Left renal pelvis (tissue), 4 donors: ENCODE results near the gene MINDY4. TPM values are rescaled to one million over a fixed set of nuclear protein-coding genes. Genes with fewer than 3 reads are reported as not detected.
"Not testable (repeated sequence)": the region's sequence is repeated elsewhere in the genome, so short reads cannot be mapped to it uniquely, and the experiment has no call there.

Source experiments
- DNase-seq, 4 donors: peaks; one replicate each; pipeline ENCODE4 v3.0.0-alpha.2; 2013; ENCODE audit warnings: low read depth in 4 of 4, low spot score in 3 of 4
- polyA plus RNA-seq, 4 donors: library from polyadenylated mRNA; unstranded; fragments of 120-200 nt; gene quantifications; one replicate each; pipeline ENCODE4 v1.2.1, GENCODE V29; 2013; ENCODE audit not compliant: insufficient read length in 4 of 4

MINDY4 gene
- polyA plus RNA-seq, 4 donors: 10.2 to 13.4 (median 10.6) TPM

DNA sequence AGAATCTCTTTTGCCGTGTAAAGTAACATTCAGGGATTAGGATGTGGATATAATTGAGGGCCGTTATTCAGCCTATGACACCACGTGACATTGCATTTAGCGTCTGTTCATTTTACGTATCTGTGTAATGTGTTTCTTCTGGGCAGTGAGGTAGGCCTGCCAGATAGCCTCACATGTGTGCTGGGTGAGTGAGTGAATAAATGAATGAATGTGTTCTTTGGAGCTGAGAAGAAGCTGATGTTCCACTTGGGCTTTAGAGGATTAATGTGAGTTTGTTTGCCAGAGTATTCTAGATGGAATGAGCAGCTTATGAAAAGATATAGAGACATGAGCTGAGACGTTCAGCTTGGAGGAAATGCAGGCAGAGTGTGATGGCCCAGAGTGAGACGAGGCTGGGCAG lies 55.0 kb downstream of the MINDY4 start:
- DNase-seq: no peak

DNA sequence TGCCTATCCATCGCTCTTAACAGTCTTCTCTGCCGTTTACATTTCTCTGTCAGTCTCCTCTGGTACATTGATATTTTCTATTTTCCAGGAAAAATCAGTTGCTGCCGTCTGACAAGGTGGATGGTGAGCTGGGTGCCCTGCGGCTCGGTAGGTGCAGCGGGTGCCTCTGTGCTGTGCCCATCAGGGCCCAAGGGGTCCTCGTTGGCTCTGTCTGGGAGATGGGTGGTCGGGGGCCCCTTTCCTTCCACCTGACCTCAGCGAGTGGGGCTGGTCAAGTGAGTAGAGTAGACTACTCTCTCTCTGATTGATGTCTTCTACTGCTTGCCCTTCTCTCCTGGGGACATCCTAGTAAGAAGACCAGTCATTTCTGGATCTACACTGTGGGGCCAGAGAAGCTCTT lies 57.4 kb downstream of the MINDY4 start:
- DNase-seq: no peak

DNA sequence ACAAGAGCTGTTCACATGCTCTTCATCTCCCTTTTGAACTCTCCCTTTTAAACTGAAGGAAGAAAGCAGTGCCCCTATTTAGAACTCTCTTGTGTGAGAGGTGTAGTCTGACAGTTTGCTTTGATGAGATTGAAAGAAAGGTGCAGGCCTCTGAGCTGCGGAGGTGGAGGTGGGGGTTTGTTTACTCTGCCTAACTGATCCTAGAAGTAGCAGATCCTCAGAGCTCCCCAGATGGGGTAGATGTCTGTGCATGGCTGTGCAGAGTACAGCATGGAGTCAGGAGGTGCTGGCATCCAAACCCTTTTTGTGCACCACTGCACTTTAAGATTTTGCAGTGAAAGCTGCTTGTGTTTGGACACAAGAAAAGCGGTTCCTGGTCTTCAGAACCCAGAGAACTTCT lies 58.3 kb downstream of the MINDY4 start:
- no peak for DNase-seq

DNA sequence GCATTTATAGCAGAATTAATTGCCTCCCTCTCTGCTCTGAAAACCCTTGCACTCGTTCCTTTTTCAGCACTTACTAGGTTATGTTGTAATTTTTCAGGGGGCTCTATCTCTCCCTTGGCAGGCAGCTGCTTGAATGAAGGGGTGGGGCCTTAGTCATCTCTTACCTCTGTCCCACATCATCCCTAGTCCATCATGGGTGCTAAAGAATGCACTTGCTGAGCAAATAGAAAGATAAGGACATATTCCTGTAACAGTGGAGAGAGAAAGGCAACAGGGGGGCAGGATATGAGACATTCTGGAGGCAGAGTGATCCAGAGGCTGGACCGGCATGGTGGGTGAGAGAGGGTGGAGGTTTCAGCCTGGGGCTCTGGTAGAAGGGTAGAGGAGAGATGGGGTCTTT lies 60.0 kb downstream of the MINDY4 start:
- DNase-seq: no peak

DNA sequence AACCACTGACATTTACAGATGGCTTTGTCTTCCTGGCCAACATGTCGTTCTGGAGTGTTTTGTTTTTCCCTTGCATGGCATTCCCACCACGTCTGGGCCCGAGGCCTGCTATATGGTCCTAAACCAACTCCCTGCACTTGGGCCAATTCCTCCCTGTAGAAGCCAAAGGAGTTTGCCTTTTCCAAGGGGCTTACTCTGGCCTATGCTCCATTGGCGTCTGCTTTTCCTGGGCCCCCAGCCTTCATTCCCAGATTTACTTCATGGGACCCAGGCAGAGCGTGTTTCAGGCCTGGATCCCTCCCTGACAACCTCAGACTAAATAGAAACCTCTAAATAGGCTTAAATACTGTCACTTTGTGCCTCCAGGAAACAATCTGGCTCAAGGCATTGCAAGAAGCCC lies 60.7 kb downstream of the MINDY4 start:
- DNase-seq: no peak

DNA sequence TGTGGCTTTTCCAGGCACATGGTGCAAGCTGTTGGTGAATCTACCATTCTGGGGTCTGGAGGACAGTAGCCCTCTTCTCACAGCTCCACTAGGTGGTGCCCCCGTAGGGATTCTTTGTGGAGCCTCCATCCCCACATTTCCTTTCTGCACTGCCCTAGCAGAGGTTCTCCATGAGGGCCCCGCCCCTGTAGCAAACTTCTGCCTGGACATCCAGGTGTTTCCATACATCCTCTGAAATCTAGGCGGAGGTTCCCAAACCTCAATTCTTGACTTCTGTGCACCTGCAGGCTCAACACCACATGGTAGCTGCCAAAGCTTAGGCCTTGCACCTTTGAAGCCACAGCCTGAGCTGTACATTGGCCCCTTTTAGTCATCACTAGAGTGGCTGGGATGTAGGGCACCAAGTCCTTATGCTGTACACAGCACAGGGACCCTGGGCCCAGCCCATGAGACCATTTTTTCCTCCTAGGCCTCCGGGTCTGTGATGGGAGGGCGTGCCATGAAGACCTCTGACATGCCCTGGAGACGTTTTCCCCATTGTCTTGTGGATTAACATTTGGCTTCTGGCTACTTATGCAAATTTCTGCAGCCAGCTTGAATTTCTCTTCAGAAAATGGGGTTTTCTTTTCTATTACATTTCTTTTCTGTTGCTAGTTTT lies 62.9 kb downstream of the MINDY4 start:
- DNase-seq: not testable (repeated sequence)

DNA sequence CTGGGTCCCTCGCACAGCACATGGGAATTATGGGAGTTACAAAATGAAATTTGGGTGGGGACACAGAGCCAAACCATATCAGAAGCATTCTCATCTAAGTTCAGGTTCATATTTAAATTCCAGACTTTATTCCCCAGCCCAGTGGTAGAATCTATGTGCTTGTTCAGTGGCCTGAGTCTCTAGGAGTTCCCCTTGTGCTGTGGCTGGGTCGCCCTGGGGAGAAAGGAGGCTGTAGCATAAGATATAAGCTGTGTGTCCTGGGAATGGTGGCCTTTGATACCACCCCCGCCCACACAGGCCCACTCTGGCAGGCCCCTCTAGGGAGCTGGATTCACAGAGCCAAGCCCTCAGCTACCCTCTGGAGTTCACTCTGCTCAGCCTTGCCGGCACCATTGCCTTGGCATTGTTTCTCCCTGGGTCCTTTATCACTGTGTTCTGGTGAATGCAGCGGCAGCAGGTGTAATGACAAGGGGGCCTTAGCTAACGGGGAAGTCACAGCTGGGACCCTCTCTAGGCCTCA lies 64.2 kb downstream of the MINDY4 start:
- no peak for DNase-seq

DNA sequence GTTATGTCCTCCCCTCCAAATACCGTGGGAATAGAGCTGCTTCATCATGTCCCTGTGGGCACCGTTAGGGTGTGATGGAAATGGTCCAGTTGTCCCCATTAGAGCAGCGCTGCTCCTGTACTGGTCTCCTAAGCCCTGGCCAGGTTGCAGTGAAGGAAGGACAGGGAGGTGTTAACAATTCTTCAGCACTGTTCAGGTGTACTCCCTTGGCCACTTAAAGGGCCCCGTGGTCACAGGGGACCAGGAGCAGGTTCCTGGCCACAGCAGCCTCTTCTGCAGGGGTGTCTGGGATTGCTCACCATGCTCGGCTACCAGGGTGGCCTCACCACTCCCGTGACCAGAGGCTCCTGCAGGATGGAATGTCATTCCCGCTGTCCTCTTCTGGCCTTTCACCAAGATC lies 65.8 kb downstream of the MINDY4 start:
- no peak for DNase-seq

DNA sequence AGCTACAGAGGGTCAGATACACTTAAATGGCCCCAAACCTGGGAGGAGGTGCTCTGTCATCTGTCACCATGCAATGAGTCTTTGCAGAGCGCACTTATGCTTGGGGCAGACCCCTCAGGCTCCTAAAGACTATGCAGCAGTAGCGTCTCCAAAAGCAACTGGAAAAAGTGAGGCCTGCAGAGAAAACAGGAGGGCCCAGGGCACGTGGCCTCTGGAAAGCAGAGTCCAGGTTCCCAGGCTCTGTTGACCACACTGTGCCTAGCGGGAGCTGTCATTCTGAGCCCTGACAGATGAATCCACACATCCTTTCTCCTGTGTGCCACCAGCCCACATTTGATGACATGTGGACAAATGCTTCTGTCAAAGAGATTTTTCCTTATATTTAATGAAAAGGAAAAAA lies 66.4 kb downstream of the MINDY4 start:
- no peak for DNase-seq

DNA sequence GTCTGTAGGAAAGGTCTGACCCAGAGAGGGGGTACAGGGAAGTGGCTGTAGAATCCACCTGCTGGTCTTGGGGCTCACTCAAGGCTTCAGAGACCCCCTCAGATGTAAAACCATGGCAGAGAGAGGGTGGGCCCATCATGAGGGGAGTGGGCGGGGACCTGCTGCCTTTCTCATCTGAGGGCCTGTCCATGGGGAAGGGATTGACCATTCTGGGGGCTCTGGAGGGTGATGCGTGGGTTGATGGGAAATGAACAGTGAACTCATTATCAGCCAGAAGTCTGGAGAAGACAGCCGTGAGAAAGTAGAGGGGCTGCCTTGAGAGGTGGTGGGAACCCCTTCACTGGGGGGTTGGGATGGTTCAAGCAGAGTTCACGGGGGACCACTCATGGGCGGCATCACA lies 66.8 kb downstream of the MINDY4 start:
- DNase-seq: no peak

DNA sequence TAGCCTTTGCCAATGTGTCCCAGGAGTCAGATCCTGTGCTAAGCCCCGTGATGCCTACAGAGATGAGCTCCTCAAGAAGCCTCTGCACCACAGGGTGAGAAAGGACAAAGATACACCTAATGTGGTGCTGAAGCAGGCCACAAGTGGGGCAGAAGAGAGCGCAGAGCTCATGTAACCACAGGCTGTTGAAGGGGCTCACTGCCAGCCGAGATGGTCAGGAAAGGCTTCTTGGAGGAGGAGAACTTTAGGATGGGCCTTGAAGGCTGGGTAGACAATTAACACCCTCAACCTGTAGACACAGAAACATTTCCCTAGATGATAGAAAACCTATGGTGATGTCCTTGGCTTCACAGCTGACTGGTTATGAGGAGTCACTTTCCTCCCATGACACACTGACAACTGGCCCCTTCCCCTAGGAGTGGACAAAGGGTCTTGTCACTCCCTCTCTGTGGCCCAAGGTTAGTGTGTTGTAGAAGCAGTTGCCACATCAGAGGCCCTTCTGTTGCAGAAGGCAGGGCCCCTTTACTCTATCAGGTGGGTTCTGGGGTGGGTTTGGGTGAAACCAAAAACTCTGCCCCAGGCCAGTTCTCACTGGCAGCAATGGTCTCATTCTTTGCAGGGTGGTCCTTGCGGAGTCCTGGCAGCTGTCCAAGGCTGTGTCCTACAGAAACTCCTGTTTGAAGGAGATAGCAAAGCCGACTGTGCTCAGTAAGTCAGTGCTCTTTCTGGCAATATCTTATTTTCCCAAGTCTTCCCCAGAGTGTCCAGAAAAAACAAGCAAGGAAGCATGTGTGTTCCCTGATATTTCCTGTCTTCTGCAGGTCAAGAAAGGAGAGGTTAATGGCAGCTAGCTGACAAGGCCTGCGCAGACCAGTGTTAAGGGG lies 69.2 kb downstream of the MINDY4 start:
- DNase-seq: no peak

DNA sequence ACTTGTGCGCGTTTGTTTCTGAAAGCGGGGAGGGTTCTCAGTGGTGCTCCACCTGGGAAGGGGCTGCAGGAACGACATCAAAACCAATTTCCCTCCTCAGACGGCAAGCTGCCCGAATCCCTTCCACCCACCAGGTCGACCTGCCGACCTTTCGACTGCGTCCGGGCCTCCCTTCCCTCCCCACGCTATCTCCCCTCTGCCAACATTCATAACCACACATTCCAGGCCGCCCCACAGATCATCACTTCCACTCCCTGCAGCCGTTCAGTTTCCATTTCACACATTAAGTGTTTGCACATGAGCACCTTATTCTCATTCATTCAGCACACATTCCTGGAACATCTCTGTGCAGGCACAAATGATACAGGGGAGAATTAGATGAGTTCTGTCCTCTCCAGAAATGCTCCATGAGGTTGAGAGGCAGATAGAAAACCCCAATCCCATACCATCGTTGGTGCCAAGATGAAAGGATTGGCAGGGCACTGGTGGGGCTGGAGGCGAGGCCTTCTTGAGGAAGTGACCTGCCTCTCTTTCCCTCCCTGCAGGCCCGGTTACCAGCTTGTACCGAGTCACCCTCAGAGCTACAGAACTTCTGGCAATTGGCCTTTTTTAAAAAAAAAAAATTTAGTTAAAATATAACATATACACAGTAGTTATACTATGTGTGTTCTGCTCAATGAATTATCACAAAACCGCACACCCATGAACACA lies 70.0 kb downstream of the MINDY4 start:
- no peak for DNase-seq

DNA sequence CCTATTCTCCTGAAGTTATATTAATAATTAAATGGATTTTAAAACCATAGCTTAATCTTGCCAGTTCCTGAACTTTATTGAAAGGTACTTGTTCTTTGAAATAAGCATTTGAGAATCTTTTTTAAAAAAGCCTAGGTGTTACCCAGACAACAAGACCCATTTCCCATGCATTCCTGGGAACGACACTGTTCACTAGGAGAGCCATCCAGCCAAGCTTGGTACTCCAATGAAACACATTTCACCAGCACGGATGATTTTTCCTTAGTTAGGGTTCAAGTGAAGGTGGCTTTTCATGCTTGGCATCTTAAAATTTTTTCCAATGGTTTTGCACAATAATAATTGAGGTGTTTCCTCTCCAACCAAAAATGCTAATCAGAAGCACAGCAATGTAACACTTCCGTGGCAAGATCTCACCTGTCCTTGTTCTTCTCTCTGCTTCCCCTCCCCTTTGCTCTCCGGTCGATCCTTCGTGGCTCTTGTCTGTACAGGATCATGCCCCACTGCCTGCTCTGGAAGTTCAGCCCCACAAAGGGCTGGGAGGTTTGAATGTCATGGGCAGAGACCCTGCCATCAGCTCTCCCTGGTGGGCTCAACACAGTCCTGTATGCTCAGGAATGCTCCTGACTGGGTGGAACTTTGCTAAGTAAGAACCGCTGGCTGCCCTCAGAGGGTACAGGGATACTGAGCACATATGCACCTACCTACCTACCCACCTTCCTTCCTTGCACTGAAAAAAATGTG lies 70.8 kb downstream of the MINDY4 start:
- no peak for DNase-seq

DNA sequence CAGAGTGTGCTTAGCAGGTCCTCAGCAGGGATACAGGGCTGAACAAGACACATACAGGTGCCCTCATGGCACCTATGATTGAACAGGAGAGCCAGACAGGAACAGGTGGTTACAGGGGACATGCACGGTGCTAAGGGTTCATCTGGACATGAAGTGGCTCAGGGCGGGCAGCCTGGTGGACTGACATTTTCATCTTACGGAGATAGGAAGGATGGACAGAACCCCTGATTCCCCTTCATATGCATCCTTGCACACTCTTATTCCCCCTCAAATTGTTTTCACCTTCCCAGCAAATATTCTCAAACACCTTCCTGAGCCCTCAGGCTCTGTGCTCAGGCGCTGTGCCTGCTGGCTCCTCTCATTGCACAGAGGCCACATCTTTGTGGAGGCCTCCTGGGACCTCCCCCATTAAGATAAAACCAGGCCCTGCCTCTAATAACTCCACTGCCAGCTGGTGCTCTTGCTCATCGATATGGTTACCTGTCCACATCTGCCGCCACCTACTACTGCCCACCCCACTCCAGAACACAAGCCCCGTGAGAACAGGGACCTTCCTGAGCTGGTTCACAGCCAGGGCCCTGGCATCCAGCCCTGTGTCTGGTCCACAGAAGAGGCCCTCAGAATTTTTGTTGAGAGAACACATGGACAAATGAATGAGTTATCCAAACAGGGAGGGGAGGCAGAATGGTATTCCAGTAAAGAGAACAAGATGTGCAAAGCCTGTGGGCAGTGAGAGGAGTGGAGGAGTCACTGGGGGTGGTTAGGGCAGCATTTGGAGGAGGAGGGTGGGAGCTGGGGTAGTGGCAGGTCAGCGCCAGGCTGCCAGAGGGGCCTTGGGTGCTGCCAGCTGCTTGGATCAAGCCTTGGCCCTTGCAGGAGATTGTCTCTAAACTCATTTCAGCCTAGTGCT lies 71.6 kb downstream of the MINDY4 start:
- no peak for DNase-seq

DNA sequence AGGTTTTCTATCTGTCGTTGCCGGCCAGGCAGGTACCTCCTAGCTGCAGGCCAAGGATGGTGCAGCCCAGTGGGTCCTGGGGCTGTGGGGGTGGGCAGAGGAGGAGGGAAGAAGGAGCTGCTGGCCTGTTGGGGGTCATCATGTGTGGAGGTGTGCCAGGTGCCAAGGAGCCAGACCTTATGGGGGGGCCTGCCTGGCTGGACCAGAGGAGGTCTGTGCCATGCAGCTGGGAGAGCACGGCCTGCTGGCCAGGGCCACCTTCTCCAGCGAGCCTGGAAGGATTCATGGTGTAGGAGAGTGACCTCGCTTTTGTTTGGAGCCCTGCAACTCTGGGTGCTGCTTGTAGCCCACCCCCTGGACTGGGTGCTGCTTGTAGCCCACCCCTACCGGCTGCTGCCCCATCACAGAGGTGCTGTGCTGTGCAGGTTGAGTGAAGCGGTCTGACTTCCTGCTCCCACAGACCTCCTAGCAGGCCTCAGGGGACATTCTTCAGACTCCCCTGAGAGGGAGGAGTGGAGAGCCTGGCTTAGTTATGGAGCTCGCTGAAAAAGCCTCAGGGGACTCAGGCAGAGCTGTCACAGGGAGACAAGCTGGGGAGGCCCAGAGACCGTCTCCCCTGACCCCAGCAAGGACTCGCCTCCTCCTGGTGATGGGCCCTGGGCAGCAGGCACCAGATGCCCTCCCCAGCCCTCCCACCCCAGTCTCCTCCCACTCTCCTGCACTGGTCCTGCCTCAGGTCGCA lies 72.7 kb downstream of the MINDY4 start:
- no peak for DNase-seq

DNA sequence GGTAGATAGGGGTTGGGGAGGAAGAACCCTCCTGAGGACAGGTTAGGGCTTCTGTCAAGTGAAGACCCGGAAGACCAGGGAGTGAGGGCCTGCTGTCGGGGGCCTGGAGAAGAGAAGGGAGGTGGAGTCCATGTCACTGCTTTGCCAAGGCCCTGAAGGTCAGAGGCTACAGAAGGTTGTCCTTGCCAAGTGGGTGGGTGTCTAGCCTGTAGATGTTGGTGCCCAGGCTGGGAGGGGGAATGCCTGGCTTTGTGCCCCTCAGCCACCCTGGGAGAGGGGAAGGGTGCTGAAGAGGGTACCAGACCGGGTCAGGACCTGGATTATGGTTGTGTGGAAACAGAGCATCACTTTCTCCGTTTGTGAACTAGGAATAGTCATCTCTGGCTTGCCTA lies 73.3 kb downstream of the MINDY4 start:
- DNase-seq: no peak

DNA sequence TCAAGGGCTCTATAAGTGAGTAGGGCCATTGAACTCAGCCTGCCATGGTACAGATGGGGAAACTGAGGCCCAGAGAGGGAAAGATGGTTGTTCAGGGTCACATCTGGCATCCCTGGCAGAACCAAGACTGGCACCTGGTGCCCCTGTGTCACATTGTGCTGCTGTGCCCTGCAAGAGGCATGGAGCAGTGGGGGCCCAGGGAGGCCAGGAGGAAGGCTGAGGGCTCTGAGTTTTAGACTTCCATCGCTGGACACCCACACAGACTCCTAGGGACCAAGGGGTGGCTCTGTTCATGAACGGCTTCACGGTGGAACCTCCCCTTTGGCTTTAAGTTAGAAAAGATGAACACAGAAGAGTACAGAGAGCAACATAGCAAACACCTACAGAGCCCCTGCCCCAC lies 73.7 kb downstream of the MINDY4 start:
- DNase-seq: no peak

DNA sequence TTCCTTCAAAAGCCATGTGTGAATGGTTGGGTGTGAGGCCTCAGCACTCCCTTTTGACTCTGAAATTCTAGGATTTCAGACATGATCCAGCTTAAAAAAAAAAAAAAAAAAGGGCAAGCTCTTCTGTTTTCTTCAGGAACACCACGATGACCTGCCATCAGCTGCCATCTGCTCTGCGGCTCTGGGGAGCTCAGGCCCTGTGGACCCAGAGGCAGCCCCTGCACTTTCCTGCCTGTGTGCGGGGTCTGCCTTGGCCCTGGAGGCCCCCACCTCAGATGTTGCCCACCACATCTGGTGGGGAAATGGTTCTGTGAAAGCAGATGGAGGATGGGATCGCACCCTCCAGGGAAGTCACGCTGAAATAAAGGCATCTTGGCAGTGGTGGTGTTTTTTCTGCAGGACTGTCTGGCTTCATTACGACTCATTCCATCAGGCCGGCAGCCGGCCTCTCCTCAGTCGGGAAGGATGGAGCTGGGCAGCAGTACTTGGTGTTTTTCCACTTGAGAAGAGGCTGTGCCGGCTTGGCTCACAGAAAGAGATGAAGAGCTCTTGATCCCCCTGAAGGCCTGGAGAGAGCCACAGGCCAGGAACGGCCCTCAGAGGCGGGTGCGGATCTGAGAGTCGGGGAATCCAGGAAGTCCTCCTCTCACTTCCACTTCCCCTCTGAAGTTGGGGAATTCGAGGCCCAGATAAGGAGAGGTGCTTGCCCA lies 74.4 kb downstream of the MINDY4 start:
- DNase-seq: no peak
